Measurements from ENCODE around the gene ANXA2. TPM values are rescaled to one million over a fixed set of nuclear protein-coding genes. Genes with fewer than 3 reads are reported as not detected.

The ANXA2 gene
- total RNA-seq, 1 experiment from 2014 or later = 1,038 TPM

DNA sequence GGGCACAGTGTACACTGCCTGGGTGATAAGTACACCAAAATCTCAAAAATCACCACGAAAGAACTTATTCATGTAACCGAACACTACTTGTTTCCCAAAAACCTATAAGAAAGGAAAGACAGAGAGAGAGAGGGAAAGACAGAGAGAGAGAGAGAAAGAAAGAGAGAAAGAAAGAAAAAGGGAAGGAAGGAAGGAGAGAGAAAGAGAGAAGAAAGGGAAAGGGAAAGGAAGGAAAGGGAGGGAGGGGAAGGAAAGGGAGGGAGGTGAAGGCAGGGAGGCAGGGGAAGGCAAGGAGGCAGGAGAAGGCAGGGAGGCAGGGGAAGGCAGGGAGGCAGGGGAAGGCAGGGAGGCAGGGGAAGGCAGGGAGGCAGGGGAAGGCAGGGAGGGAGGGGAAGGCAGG, 48.2 kb downstream of the ANXA2 start:
- no peak overlapping the region for H3K4me3 ChIP-seq (ENCODE audit: low read depth, low read length, poor library complexity, severe bottlenecking)
- TF ChIP-seq, protein P1, sequence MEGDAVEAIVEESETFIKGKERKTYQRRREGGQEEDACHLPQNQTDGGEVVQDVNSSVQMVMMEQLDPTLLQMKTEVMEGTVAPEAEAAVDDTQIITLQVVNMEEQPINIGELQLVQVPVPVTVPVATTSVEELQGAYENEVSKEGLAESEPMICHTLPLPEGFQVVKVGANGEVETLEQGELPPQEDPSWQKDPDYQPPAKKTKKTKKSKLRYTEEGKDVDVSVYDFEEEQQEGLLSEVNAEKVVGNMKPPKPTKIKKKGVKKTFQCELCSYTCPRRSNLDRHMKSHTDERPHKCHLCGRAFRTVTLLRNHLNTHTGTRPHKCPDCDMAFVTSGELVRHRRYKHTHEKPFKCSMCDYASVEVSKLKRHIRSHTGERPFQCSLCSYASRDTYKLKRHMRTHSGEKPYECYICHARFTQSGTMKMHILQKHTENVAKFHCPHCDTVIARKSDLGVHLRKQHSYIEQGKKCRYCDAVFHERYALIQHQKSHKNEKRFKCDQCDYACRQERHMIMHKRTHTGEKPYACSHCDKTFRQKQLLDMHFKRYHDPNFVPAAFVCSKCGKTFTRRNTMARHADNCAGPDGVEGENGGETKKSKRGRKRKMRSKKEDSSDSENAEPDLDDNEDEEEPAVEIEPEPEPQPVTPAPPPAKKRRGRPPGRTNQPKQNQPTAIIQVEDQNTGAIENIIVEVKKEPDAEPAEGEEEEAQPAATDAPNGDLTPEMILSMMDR (conservative IDR thresholded peaks at IDR 0.05; ENCODE audit: low read depth, low read length) = no peak
- no peak for TF ChIP-seq EZH2 (IDR thresholded peaks at IDR 0.05; ENCODE audit: borderline replicate concordance, low read depth, low read length, poor library complexity, severe bottlenecking)
- CTCF ChIA-PET = no interaction called here
- no peak for DNase-seq (ENCODE audit: low spot score)
- H3K27me3 ChIP-seq (replicated peaks; ENCODE audit: insufficient read depth, low read depth, low read length, poor library complexity) = no peaks in the 10 kb centered on the region
- H3K27ac ChIP-seq (ENCODE audit: low read depth, low read length, poor library complexity, severe bottlenecking) = no peak overlapping the region
- H3K36me3 ChIP-seq (ENCODE audit: insufficient read depth, low read length, poor library complexity, severe bottlenecking) = peaks cover 84% of the 10 kb centered on the region
- H3K9me3 ChIP-seq (ENCODE audit: low read depth, low read length, poor library complexity, severe bottlenecking) = no peaks in the 10 kb centered on the region
- intact Hi-C loops (cut with micrococcal nuclease; ENCODE audit: unreplicated experiment) = no loop called here
- H3K4me1 ChIP-seq (ENCODE audit: insufficient read depth, low read length, poor library complexity, severe bottlenecking) = no peaks in the 10 kb centered on the region
- POLR2A ChIA-PET (ENCODE audit: low non-redundant PET) = no interaction called here
- no TSS peak for BruUV-seq (replicated peaks)

DNA sequence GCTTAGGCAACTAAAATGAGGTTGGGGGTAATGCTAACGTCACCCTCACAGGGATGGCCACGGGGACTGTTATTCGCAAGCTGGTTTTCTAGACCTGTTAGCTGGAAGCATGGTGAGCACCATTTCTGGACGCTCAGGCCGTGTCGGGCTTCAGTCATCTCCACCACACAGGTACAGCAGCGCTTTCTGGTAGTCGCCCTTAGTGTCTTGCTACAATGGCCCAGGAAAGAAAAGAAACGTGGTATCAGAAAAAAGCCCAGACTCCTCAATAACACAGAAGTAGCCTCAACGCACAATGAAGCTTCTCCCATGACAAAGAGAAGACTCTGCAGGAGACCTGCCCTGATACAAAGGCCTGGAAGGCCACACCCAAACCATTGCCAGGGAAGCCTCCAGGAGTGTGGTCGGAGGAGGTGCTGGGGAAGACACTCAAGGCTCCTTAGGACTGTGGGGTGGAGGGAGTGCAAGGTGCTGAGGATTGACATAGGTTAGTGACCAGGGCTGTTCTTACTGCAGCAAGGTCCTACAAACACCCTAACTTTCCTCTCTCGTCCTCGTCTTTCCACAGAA, 50.2 kb downstream of the ANXA2 start:
- Histone ChIP-seq H3K27me3 (replicated peaks; ENCODE audit: insufficient read depth, low read depth, low read length, poor library complexity) (no peaks in the 10 kb centered on the region), H3K4me3 (ENCODE audit: low read depth, low read length, poor library complexity, severe bottlenecking) (no peak overlapping the region), H3K27ac (ENCODE audit: low read depth, low read length, poor library complexity, severe bottlenecking) (no peak overlapping the region), H3K36me3 (ENCODE audit: insufficient read depth, low read length, poor library complexity, severe bottlenecking) (peaks cover 64% of the 10 kb centered on the region), H3K9me3 (ENCODE audit: low read depth, low read length, poor library complexity, severe bottlenecking) (no peaks in the 10 kb centered on the region), H3K4me1 (ENCODE audit: insufficient read depth, low read length, poor library complexity, severe bottlenecking) (no peaks in the 10 kb centered on the region)
- TF ChIP-seq, protein P1 (conservative IDR thresholded peaks at IDR 0.05; ENCODE audit: low read depth, low read length) = no peak
- no peak for TF ChIP-seq EZH2 (IDR thresholded peaks at IDR 0.05; ENCODE audit: borderline replicate concordance, low read depth, low read length, poor library complexity, severe bottlenecking)
- no TSS peak for BruUV-seq (replicated peaks)
- DNase-seq (ENCODE audit: low spot score) = no peak
- intact Hi-C loops (cut with micrococcal nuclease; ENCODE audit: unreplicated experiment) = no loop called here
- CTCF ChIA-PET = no interaction called here
- POLR2A ChIA-PET (ENCODE audit: low non-redundant PET) = no interaction called here

DNA sequence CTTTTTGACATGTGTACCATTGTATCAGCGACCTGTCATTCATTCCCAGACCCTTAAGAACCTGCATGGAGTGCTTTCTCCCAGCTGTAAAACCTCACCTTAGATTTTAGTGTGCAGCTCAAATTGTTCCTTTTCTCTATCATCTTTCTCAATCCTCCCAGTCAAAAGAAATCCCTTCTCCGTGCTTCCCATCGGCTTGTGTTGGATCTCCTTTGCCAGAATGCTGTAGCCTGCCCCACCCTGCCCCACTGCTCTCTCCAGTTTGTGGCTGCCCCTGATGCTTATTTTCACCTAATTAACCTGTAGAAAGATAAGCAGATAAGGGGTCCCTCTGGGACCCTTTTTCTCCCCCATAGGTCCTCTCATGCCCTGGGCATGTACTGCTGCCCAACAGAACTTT, 51.1 kb downstream of the ANXA2 start:
- ChIA-PET POLR2A (ENCODE audit: low non-redundant PET) (no interaction called here), CTCF (no interaction called here)
- H3K27ac ChIP-seq (ENCODE audit: low read depth, low read length, poor library complexity, severe bottlenecking) = no peak overlapping the region
- no peak overlapping the region for H3K4me3 ChIP-seq (ENCODE audit: low read depth, low read length, poor library complexity, severe bottlenecking)
- no TSS peak for BruUV-seq (replicated peaks)
- DNase-seq (ENCODE audit: low spot score) = no peak
- H3K4me1 ChIP-seq (ENCODE audit: insufficient read depth, low read length, poor library complexity, severe bottlenecking) = no peaks in the 10 kb centered on the region
- peaks cover 55% of the 10 kb centered on the region for H3K36me3 ChIP-seq (ENCODE audit: insufficient read depth, low read length, poor library complexity, severe bottlenecking)
- no peaks in the 10 kb centered on the region for H3K27me3 ChIP-seq (replicated peaks; ENCODE audit: insufficient read depth, low read depth, low read length, poor library complexity)
- intact Hi-C loops (cut with micrococcal nuclease; ENCODE audit: unreplicated experiment) = no loop called here
- TF ChIP-seq, protein P1 (conservative IDR thresholded peaks at IDR 0.05; ENCODE audit: low read depth, low read length) = no peak
- TF ChIP-seq EZH2 (IDR thresholded peaks at IDR 0.05; ENCODE audit: borderline replicate concordance, low read depth, low read length, poor library complexity, severe bottlenecking) = no peak
- H3K9me3 ChIP-seq (ENCODE audit: low read depth, low read length, poor library complexity, severe bottlenecking) = no peaks in the 10 kb centered on the region

Data from A673 (cell line).